HepG2 (cell line): ENCODE measurements around the gene WDR7. TPM values are rescaled to one million over a fixed set of nuclear protein-coding genes. Genes with fewer than 3 reads are reported as not detected.

Experiments used
- ATAC-seq: fragments of 200-7000 bp; cut with Tn5 transposase; 3 replicates; pipeline ENCODE4 v1.9.1; 2020; ENCODE audit warnings: mild to moderate bottlenecking, moderate library complexity
- BruUV-seq: library from RNA; stranded (reverse); fragments of 400-500 nt; replicated peaks from 2 replicates; lab custom pipeline; 2021; lab: Mats Ljungman, UMichigan
- CTCF ChIA-PET: fragments of 300-600 bp; formaldehyde crosslinking; extraction: SDS; loops from one replicate; lab custom pipeline; 2021; ENCODE audit warnings: low total read pairs, inconsistent platforms, low intra/inter-chr PET ratio; lab: Yijun Ruan, JAX
- POLR2A ChIA-PET: fragments of 350-600 bp; sonication (Branson Sonifier 250); formaldehyde crosslinking; loops from one replicate; lab custom pipeline; 2020; ENCODE audit warnings: antibody characterized with exemption, inconsistent platforms; lab: Yijun Ruan, JAX
- DNase-seq: peaks from one replicate; pipeline ENCODE4 v3.0.0-alpha.2; 2015; ENCODE audit warnings: low spot score
- FAIRE-seq: peaks from 3 replicates; lab custom pipeline; 2011; peaks lifted over from hg19 to GRCh38; lab: Jason Lieb, UNC
- H2AFZ ChIP-seq: one replicate; pipeline ENCODE4 v1.6.1; 2011; ENCODE audit warnings: low read length, inconsistent platforms
- H3K27ac ChIP-seq: fragments of 300-600 bp; 3 replicates; pipeline ENCODE4 v1.8.0; 2011; ENCODE audit warnings: mixed run types, mild to moderate bottlenecking, mixed read lengths, low read length, inconsistent platforms; ENCODE audit not compliant: insufficient read depth; ENCODE audit errors: extremely low read length
- H3K27me3 ChIP-seq, 2 experiments: fragments of 200-600 bp in 1 of 2; 2 replicates in 1 of 2; 3 replicates in 1 of 2; pipeline versions ENCODE4 v1.6.0 to v1.8.0; 2011; ENCODE audit warnings: low read length in 2 of 2, mild to moderate bottlenecking in 2 of 2, moderate library complexity in 2 of 2, inconsistent platforms in 1 of 2; ENCODE audit not compliant: insufficient read depth in 2 of 2, control insufficient read depth in 1 of 2
- H3K36me3 ChIP-seq, 2 experiments: fragments of 200-600 bp in 1 of 2; replicated peaks in 1 of 2; 2 replicates in 1 of 2; 3 replicates in 1 of 2; pipeline versions ENCODE4 v1.5.1 to v1.8.0; 2011; ENCODE audit warnings: low read length in 2 of 2, inconsistent platforms in 1 of 2; ENCODE audit not compliant: insufficient read depth in 2 of 2, control insufficient read depth in 1 of 2
- H3K4me1 ChIP-seq: 2 replicates; pipeline ENCODE4 v1.5.1; 2012; ENCODE audit warnings: low read length, inconsistent platforms; ENCODE audit not compliant: insufficient read depth
- H3K4me2 ChIP-seq: 2 replicates; pipeline ENCODE4 v1.6.0; 2011; ENCODE audit warnings: low read depth, low read length, inconsistent platforms
- H3K4me3 ChIP-seq, 3 experiments: fragments of 200-600 bp in 1 of 3; sonication (generic), shearing (Covaris generic) in 1 of 3; replicated peaks in 1 of 3; 2 replicates each; pipeline ENCODE4 v1.5.1; 2011 to 2016; ENCODE audit warnings: low read length in 3 of 3, inconsistent platforms in 2 of 3, low read depth in 2 of 3, mild to moderate bottlenecking in 2 of 3, control low read depth in 1 of 3, mixed read lengths in 1 of 3; ENCODE audit not compliant: insufficient read depth in 1 of 3
- H3K79me2 ChIP-seq: one replicate; pipeline ENCODE4 v1.6.1; 2011; ENCODE audit warnings: low read length, inconsistent platforms; ENCODE audit not compliant: insufficient read depth
- H3K9ac ChIP-seq: 2 replicates; pipeline ENCODE4 v1.6.0; 2011; ENCODE audit warnings: mild to moderate bottlenecking, low read depth, low read length, inconsistent platforms; ENCODE audit not compliant: insufficient read depth
- H3K9me3 ChIP-seq: 2 replicates; pipeline ENCODE4 v1.5.1; 2012; ENCODE audit warnings: mild to moderate bottlenecking, low read length
- H4K20me1 ChIP-seq: 2 replicates; pipeline ENCODE4 v1.6.0; 2011; ENCODE audit warnings: inconsistent platforms, mild to moderate bottlenecking, low read length, moderate library complexity; ENCODE audit not compliant: insufficient read depth
- BRD4 ChIP-seq: sonication (generic); formaldehyde crosslinking; IDR thresholded peaks from 2 replicates; pipeline ENCODE4 v1.4.0; 2020; ENCODE audit warnings: missing genetic modification reagents
- CEBPZ ChIP-seq: IDR thresholded peaks from 2 replicates; pipeline ENCODE4 v1.6.1; 2012; ENCODE audit warnings: low read length, improper control_type of control experiment
- HOMEZ ChIP-seq: IDR thresholded peaks from 2 replicates; pipeline ENCODE4 v1.6.1; 2016; ENCODE audit warnings: low read depth
- XRCC5 ChIP-seq: fragments of 200-400 bp; formaldehyde crosslinking; optimal IDR thresholded peaks from 2 replicates; pipeline ENCODE3; 2017; ENCODE audit warnings: mild to moderate bottlenecking, low read length
- ZBTB20 ChIP-seq: sonication (generic); formaldehyde crosslinking; IDR thresholded peaks from 2 replicates; pipeline ENCODE4 v1.8.1; 2023; ENCODE audit warnings: missing genetic modification reagents, low read depth, mild to moderate bottlenecking, borderline replicate concordance
- ZNF530 ChIP-seq: sonication (generic); formaldehyde crosslinking; IDR thresholded peaks from 2 replicates; pipeline ENCODE4 v1.5.0; 2020; ENCODE audit warnings: low read depth, mild to moderate bottlenecking, missing genetic modification reagents
- ZNF574 ChIP-seq: sonication (generic); formaldehyde crosslinking; IDR thresholded peaks from 2 replicates; pipeline ENCODE4 v1.4.0; 2020; ENCODE audit warnings: missing genetic modification reagents
- WGBS: methylation state at CpG from one replicate; pipeline ENCODE4 v1.1.6; 2017; ENCODE audit warnings: low lambda C conversion rate; 5-methylcytosine and 5-hydroxymethylcytosine counted together
- in situ Hi-C: cut with HindIII; loops from 2 replicates; pipeline ENCODE4 v1.10.0; 2017; ENCODE audit warnings: low pct_unique_long_range_greater_than_20kb; ENCODE audit not compliant: extremely low pct_ligation_motif_present
- intact Hi-C: fragments of 100-400 bp; cut with micrococcal nuclease; formaldehyde crosslinking; loops from one replicate; pipeline ENCODE4 v1.10.0; 2022; ENCODE audit not compliant: unreplicated experiment
- polyA plus RNA-seq, 8 experiments: library from polyadenylated mRNA; depleted of rRNA in 3 of 8; stranded (reverse) in 7 of 8; unstranded in 1 of 8; fragments of >200 nt; fragmentation: Illumina TruSeq in 4 of 8; extraction: Trizol in 4 of 8; gene quantifications; 2 replicates each; pipeline versions ENCODE4 v1.2.1 to v1.2.3, GENCODE V29; 2011 to 2016; ENCODE audit warnings: low read depth in 4 of 8, missing spikeins in 1 of 8, mixed read lengths in 1 of 8; ENCODE audit not compliant: insufficient read depth in 1 of 8
- total RNA-seq, 5 experiments: library from RNA; depleted of rRNA; stranded (reverse); fragments of >200 nt; fragmentation: Illumina TruSeq; extraction: Trizol; gene quantifications; 2 replicates each; pipeline ENCODE4 v1.2.3, GENCODE V29; 2016; ENCODE audit warnings: low read depth in 1 of 5
- TF ChIP-seq, protein P1 (sequence below): sonication (generic); formaldehyde crosslinking; IDR thresholded peaks from 2 replicates; pipeline ENCODE4 v1.8.1; 2022; ENCODE audit warnings: low read depth, mild to moderate bottlenecking, missing genetic modification reagents
- TF ChIP-seq, protein P2 (sequence below): sonication (generic); formaldehyde crosslinking; IDR thresholded peaks from 2 replicates; pipeline ENCODE4 v1.8.0; 2022; ENCODE audit warnings: mild to moderate bottlenecking, missing genetic modification reagents

WDR7 gene
- total and polyA plus RNA-seq, 2 of the 13 experiments (the other 11 are each of a cell fraction or from before 2014, with no cell fraction given): 2.0 to 7.8 TPM

DNA sequence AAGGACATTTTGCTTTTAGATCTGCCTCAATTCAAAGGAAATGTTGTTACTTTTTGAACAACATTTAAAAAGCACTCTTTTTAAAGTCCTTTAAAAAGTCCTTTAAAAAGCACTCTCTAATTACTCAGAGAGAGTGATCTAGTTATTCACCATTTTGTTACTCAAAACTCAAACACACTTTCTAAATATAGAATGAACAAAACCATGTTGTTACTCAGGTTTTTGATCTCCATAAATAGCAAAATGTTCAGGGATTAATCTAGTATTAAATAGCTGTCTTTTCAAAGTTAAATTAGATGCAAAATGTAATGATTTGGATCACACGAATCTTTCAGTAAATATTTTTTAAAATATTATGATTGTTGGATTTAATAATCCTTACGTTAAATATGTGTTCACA, 352.2 kb downstream of the WDR7 start (continued):
- TF ChIP-seq, protein P1, sequence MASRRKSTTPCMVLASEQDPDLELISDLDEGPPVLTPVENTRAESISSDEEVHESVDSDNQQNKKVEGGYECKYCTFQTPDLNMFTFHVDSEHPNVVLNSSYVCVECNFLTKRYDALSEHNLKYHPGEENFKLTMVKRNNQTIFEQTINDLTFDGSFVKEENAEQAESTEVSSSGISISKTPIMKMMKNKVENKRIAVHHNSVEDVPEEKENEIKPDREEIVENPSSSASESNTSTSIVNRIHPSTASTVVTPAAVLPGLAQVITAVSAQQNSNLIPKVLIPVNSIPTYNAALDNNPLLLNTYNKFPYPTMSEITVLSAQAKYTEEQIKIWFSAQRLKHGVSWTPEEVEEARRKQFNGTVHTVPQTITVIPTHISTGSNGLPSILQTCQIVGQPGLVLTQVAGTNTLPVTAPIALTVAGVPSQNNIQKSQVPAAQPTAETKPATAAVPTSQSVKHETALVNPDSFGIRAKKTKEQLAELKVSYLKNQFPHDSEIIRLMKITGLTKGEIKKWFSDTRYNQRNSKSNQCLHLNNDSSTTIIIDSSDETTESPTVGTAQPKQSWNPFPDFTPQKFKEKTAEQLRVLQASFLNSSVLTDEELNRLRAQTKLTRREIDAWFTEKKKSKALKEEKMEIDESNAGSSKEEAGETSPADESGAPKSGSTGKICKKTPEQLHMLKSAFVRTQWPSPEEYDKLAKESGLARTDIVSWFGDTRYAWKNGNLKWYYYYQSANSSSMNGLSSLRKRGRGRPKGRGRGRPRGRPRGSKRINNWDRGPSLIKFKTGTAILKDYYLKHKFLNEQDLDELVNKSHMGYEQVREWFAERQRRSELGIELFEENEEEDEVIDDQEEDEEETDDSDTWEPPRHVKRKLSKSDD: no peak
- TF ChIP-seq ZBTB20 (CRISPR knock-in tag): no peak

DNA sequence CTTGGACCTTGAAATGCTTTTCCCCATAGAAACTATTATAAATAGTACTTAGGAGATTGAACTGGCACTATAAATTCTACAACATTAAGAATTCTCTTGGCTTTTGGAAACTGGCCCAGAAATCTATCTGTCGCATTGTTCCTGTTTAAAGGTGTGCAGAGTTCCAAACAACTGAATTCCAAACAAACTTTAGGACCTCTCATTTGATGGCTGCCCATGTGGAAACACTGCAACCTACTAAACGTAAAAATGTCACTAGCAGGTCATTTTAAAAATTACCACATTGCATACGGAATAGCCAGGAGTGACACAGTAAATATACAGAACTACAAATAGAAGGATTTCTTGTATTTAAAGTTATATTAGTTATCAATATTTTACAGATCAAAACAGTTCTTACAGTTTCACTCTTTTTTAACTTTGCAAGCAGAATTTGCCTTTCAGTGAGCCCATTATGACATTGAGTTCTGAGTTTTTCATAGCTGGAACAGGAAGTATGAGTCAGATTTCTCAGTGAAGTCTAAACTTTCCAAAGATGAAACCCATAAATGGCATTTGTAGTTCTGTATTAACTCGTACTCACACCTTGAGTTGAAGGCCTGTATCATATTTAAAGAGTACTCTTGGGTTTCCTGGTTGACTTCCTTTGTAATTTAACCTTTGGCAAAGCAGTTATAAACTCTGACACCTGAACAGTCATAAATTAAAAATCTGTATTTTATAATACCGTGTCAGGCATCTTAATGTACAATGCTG, 353.4 kb downstream of the WDR7 start:
- H3K79me2 ChIP-seq: no peaks in the 10 kb centered on the region
- FAIRE-seq (no peak), DNase-seq (peak; percentile 27), ATAC-seq (no peak)
- ChIA-PET POLR2A (no interaction called here), CTCF (no interaction called here)
- WGBS: 82% methylated on average over 5 of the region's 5 CpGs
- no peak overlapping the region for H3K9ac ChIP-seq
- BruUV-seq: no TSS peak
- H2AFZ ChIP-seq: no peak overlapping the region
- H3K36me3 ChIP-seq: no peaks in the 10 kb centered on the region
- no peak overlapping the region for H3K4me3 ChIP-seq
- H3K9me3 ChIP-seq: no peaks in the 10 kb centered on the region
- peaks cover 21% of the 10 kb centered on the region for H3K4me1 ChIP-seq
- H3K27ac ChIP-seq: no peak overlapping the region
- no peaks in the 10 kb centered on the region for H3K27me3 ChIP-seq
- H4K20me1 ChIP-seq: no peaks in the 10 kb centered on the region
- in situ Hi-C loops (no loop called here), intact Hi-C loops (loop anchor here (10.0 kb wide), 1 partner anchor 140 kb away; no protein-coding TSS in a partner anchor)
- no peak overlapping the region for H3K4me2 ChIP-seq
- peak; percentile 61; the same call in 1 of the 2 replicates for TF ChIP-seq HOMEZ
- TF ChIP-seq ZNF530 (CRISPR knock-in tag): no peak
- no peak for TF ChIP-seq BRD4
- TF ChIP-seq, protein P2, sequence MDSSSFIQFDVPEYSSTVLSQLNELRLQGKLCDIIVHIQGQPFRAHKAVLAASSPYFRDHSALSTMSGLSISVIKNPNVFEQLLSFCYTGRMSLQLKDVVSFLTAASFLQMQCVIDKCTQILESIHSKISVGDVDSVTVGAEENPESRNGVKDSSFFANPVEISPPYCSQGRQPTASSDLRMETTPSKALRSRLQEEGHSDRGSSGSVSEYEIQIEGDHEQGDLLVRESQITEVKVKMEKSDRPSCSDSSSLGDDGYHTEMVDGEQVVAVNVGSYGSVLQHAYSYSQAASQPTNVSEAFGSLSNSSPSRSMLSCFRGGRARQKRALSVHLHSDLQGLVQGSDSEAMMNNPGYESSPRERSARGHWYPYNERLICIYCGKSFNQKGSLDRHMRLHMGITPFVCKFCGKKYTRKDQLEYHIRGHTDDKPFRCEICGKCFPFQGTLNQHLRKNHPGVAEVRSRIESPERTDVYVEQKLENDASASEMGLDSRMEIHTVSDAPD (CRISPR knock-in tag): no peak
- TF ChIP-seq ZNF574: no peak
- TF ChIP-seq CEBPZ: no peak
- TF ChIP-seq XRCC5: no peak
